Measurements from ENCODE around the gene PCBP3.
"Not testable (repeated sequence)": the region's sequence is repeated elsewhere in the genome, so short reads cannot be mapped to it uniquely, and the experiment has no call there.

Gene PCBP3

GRCh38 chr21:45970674-45971615 lies 327.4 kb downstream of the PCBP3 start:
- no peak for DNase-seq (ENCODE audit: low read depth)

GRCh38 chr21:45971616-45972352 lies 328.3 kb downstream of the PCBP3 start:
- no peak for DNase-seq (ENCODE audit: low read depth)

GRCh38 chr21:45972353-45972715 lies 328.8 kb downstream of the PCBP3 start:
- no peak for DNase-seq (ENCODE audit: low read depth)

DNA sequence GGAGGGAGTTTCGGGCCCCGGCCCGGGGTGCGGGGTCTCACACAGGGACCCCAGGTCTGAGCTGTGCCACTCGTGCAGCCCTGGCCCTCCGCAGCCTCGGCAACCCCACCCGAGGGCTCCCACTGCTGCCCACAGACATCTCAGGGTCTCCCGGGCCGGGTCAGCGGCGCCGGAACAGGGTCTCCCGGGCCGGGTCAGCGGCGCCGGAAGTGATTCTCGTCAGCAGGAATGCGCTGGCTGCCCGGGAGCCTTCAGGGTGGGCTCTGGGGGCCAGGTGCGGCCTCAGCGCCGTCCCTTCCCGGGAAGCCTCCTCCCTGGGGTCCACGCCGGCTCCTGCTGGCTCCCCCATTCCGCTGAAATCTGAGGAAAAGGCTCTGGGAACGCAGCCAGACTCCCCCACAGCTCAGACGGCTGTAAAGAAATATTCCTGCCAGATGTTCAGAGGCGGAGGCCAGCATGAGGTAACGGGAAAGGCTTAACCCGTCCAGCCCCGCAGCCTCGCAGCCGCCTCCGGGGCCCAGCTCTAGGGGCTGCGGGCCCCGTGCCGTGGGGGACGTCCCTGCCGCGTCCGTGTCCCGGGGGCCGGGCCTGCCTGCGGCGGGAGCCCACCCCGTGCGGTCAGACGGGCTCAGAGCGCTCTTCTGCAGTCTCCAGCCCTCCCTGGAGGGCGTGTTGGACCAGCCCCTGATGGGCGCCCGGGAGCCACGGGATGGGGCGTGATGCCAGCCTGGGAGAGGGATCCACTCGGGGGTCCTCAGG lies 329.4 kb downstream of the PCBP3 start:
- no peak for DNase-seq (ENCODE audit: low read depth)

DNA sequence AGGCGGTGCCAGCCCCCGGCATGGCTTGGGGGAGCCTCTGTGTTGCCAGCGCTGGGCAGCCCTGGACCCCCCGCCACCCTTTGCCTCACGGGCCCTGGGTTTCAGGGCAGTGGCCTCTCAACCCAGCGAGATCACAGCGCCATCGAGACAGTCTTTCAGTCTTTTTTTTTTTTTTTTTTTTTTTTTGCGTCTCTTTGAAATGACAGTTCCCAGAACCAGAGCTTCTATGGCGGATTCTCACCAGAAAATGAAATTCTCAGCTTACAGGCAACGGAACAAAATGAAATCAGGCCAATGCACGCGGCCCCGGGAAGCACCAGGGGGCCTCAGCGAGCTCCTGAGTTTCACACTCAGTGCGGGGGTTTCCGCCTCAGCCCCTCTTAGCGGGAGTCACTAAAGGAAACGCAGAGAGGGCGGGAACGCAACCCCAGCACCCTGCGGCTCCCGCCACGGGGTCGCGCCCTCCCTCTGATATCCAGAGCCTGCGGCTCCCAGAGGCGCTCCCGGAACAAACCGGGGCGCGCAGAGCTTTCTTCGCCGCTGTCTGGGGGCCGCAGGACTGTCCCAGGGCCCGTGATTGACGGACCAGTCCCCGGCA lies 330.0 kb downstream of the PCBP3 start:
- DNase-seq (ENCODE audit: low read depth): peak; percentile 57

DNA sequence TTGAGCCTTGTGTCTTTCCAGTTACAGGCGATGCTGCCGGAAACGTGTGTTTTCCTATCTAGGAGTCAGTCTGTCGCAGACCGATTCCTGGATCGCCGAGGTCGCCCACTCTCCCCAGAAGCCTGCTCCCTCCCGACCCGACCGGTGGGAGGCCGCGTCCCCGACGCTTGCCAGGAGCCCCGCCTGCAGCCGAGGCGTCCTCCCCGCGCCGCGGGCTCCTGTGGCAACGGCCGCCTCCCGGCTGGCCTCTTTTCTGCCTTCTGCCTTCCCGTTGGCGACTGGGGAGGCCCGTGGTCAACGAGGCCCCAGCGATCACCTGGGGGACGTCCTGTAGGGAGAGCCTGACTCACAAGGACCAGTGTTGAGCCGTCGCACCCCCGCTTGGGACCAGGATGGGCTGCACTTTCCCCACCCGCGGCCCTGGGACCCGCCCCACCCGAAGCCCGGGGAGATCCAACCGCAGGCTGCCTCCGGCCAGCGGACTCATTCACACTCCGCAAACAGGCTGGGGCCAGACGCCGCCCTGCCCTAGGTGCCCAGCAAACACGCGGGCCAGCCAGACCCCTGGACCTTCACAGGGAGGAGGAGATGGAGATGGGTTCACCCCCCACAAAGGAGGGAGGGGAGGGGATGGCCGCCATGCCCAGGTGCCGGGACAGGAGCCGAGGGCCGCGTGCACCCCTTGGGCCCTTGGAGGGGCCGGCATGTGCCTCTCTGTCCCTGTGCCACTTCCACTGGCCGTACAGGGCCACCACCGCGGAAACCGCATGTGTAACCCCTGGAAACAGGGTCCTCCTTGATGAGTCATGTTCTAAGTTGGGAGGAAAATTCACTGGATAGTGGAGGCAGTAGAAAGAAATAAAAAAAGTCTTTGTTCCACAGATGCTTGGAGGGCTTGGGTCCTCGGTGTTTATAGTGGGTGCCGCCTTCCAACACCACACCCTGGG lies 330.8 kb downstream of the PCBP3 start:
- no peak for DNase-seq (ENCODE audit: low read depth)

DNA sequence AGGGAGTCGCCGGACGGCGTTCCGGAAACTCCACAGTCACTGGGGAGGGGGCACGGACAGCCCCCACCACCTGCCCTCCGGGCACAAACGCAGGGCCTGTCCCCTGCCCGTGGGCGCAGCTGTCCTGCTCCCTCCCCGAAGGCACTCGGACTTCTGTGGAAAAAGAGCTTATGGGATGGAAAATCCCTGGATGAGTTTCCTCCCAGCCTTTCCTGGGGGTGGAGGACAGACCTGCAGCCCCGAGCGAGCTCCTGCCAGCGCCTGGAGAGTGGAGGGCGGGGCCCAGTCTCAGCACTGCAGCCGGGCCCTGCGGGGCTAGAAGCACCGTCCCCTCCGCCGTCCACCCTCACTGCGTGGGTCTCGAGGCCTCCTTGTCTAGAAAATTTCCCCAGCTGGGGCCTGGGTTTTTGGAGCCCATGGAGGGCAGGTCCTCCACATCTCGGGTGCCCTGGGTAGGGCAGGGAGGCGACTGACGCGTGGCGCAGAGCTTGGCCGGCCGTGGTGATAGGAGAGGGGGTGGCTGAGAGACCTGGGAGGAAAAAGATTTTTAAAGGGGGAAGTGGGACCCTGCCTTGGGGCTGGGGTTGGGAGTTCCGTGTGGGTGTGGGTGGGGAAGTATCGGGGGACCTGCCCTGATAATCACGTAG lies 331.6 kb downstream of the PCBP3 start:
- DNase-seq (ENCODE audit: low read depth): no peak

- not testable (repeated sequence) for DNase-seq (ENCODE audit: low read depth)
Measured at GRCh38 chr21:45975667-45976409, 332.3 kb downstream of the PCBP3 start.

DNA sequence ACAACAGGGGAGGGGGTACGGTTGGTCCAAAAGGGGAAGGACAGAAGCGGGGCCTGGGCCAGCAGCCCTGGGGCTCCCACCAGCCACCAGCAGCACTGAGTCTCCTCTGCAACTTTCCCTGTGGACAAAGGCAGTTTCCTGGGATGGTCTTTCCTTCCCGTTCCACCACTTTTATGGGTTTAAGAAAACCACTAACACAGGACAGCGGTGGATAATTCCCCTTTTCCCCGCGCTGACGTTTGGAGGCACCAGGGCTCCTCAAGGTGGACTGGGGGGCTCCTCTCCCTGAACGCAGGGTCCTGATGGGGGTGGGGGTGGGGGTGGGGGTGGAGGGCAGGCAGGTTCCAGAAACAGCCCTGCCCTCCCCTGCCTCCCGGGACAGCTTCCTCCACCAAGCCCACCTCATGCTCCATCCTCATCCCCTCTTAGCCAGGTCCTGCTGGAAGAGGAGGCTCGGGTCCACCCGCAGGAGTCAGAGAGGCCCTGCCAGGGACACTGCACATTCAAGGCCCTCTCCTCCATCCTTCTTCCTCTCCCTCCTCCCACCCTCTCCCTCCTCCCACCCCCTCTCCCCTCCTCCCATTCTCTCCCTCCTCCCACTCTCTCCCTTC lies 333.3 kb downstream of the PCBP3 start:
- no peak for DNase-seq (ENCODE audit: low read depth)

GRCh38 chr21:45977396-45977795 lies 333.9 kb downstream of the PCBP3 start:
- DNase-seq (ENCODE audit: low read depth): no peak

DNA sequence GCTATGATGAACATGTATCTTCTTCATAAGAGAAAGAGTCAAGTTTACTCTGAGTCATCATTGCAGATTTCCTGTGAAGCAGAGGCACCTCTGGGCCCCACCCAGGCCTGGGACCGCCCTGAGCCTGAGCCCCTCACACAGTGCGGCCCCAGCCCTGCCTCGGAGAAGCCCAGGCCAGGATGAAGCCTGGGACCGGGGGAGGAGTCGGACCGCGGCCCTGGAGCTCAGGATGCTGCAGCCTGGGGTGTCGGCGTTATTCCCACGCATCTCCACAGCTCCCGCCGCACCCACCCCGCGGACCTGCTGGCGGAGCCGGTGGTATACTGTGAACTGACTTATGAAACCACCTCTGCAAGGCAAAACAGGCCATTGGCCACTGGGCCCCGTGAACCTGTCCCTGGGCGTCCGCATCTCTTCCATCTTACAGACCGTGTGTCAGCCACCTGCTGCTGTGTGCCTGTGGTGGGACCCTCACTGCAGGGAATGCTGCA lies 335.7 kb downstream of the PCBP3 start:
- DNase-seq (ENCODE audit: low read depth): no peak

DNA sequence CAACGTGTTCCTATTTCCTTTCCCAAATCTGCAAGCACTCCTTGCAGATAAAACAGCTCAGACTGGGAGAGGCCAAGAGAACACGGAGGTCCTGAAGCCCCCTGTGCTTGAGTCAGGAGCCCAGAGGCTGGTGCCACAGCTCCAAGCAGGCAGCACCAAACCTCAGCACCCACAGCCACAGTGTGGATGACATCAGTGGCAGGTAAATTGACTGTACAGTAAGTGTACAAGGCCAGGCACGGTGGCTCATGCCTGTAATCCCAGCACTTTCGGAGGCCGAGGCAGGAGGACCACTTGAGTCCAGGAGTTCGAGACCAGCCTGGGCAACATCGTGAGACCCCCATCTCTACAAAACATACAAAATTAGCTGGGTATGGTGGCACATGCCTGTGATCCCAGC lies 336.1 kb downstream of the PCBP3 start:
- DNase-seq (ENCODE audit: low read depth): no peak

DNA sequence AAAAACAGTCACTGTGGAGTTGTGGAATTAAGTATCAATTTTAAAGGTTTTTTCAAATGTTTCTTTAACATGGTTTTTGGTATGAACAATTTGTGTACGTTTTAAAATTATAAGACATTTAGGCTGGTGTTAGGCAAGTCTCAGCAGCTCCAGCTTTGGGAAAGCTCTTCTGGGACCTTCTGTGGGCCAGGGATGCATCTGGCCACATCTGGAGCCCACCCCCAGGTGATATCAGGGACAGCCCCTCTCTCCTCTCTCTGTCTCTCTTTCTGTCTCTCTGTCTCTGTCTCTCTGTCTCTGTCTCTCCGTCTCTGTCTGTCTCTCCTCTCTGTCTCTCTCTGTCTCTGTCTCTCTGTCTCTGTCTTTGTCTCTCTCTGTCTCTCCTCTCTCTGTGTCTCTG lies 336.7 kb downstream of the PCBP3 start:
- no peak for DNase-seq (ENCODE audit: low read depth)

- no peak for DNase-seq (ENCODE audit: low read depth)
Measured at GRCh38 chr21:45980697-45981096, 337.2 kb downstream of the PCBP3 start.

DNA sequence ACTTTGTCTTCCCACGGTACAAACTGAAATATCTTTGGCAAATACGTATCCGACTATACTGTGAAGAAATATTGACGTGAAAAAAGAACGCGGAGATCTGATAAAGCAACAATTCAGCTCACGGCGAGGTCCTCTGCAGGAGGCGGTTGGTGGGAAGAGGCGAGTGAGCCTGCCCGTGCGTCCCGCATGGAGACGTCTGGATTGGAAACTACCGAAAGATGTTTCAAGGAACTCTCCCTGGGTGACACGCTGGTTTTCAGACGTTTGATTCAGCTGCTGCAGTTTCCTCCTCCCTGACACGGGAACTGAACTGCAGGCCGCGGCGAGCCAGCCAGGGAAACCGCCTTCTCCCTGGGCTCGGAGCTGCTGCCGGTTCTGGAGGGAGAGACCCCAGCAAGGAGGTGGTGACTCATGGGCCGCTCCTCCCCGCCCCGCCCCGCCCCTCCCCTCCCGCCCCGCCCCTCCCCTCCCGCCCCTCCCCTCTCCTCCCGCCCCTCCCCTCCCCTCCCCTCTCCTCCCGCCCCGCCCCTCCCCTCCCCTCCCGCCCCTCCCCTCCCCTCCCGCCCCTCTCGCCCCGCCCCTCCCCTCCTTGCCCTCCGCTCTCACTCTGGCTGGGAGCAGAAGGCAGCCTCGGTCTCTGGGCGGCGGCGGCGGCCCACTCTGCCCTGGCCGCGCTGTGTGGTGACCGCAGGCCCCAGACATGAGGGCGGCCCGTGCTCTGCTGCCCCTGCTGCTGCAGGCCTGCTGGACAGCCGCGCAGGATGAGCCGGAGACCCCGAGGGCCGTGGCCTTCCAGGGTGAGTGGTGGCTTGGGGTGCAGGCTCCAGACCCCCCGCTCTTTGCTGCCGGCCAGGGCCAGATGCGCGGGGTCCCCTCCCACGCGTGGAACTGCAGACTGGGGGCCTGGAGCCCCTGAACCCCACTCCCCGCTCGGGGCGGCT lies 337.9 kb downstream of the PCBP3 start, which contains the start of gene COL6A1:
COL6A1 (plus strand) TSS at position 620 of the 941 bp plus-strand sequence; CDS start at position 701, 81 bp downstream.
- DNase-seq (ENCODE audit: low read depth): peak; percentile 55

GRCh38 chr21:45982092-45982757 lies 338.7 kb downstream of the PCBP3 start:
- DNase-seq (ENCODE audit: low read depth): no peak

Measured in T-helper 22 cell (primary cell).